Choroid plexus epithelial cell (primary cell): ENCODE results near the gene CFTR.
A peak's percentile ranks its signal among the peaks of the same experiment; 100 is the strongest.

ENCODE experiments used
- DNase-seq: peaks from one replicate; pipeline ENCODE4 v3.0.0-alpha.2; 2010; ENCODE audit warnings: low read depth
- H3K4me3 ChIP-seq: 2 replicates; pipeline ENCODE4 v1.5.1; 2011; ENCODE audit warnings: low read depth, mild to moderate bottlenecking, control low read depth, low read length, moderate library complexity
- CTCF ChIP-seq: conservative IDR thresholded peaks from 2 replicates; pipeline ENCODE4 v1.5.1; 2011; ENCODE audit warnings: low read depth, mild to moderate bottlenecking, control low read depth, inconsistent platforms, low read length, moderate library complexity

CFTR gene

GRCh38 chr7:117648203-117648866 lies 168.5 kb downstream of the CFTR start:
- no peak for TF ChIP-seq CTCF

GRCh38 chr7:117652943-117653680 lies 173.3 kb downstream of the CFTR start:
- TF ChIP-seq CTCF: no peak
- no peak for DNase-seq
- H3K4me3 ChIP-seq: no peak overlapping the region

More at GRCh38 chr7:117648203-117648866, 168.5 kb downstream of the CFTR start:
- no peak overlapping the region for H3K4me3 ChIP-seq
- no peak for DNase-seq

- no peak overlapping the region for H3K4me3 ChIP-seq
- TF ChIP-seq CTCF: no peak
- DNase-seq: no peak
Observed at GRCh38 chr7:117654780-117655179, 175.0 kb downstream of the CFTR start.

- no peak for TF ChIP-seq CTCF
Observed at GRCh38 chr7:117656806-117657205, 177.0 kb downstream of the CFTR start.

GRCh38 chr7:117659531-117660011 lies 179.7 kb downstream of the CFTR start:
- peak; percentile 65 for DNase-seq
- no peak overlapping the region for H3K4me3 ChIP-seq
- TF ChIP-seq CTCF: no peak

More at GRCh38 chr7:117656806-117657205, 177.0 kb downstream of the CFTR start:
- no peak for DNase-seq
- H3K4me3 ChIP-seq: no peak overlapping the region

GRCh38 chr7:117661328-117661727 lies 181.5 kb downstream of the CFTR start:
- no peak for DNase-seq
- TF ChIP-seq CTCF: no peak
- no peak overlapping the region for H3K4me3 ChIP-seq
